Measurements from ENCODE around the gene TSPAN17.
A peak's percentile ranks its signal among the peaks of the same experiment; 100 is the strongest.

The TSPAN17 gene

GRCh38 chr5:176642675-176643490, 4.4 kb upstream of the TSPAN17 start:
- DNase-seq (ENCODE audit: low spot score), result no peak

GRCh38 chr5:176643491-176644219, 3.6 kb upstream of the TSPAN17 start:
- DNase-seq (ENCODE audit: low spot score), result no peak

GRCh38 chr5:176644294-176644693, 3.0 kb upstream of the TSPAN17 start:
- DNase-seq (ENCODE audit: low spot score), result no peak

- peak; percentile 38 for DNase-seq (ENCODE audit: low spot score)
These were observed 2.2 kb upstream of the TSPAN17 start for GRCh38 chr5:176644878-176645670.

GRCh38 chr5:176646049-176646706, 1.1 kb upstream of the TSPAN17 start:
- no peak for DNase-seq (ENCODE audit: low spot score)

GRCh38 chr5:176646707-176647029, 616 bp upstream of the TSPAN17 start:
- DNase-seq (ENCODE audit: low spot score), result no peak

- peak; percentile 66 for DNase-seq (ENCODE audit: low spot score)
These were observed 674 bp downstream of the TSPAN17 start for GRCh38 chr5:176647843-176648473.

- DNase-seq (ENCODE audit: low spot score), result peak; percentile 86
These were observed 1.4 kb downstream of the TSPAN17 start for GRCh38 chr5:176648474-176649194.

- DNase-seq (ENCODE audit: low spot score), result peak; percentile 32
These were observed 3.1 kb downstream of the TSPAN17 start for GRCh38 chr5:176650354-176650884.

- DNase-seq (ENCODE audit: low spot score), result no peak
These were observed 4.2 kb downstream of the TSPAN17 start for GRCh38 chr5:176651472-176651980.

GRCh38 chr5:176652136-176652535, 4.9 kb downstream of the TSPAN17 start:
- no peak for DNase-seq (ENCODE audit: low spot score)

- DNase-seq (ENCODE audit: low spot score), result peak; percentile 45
These were observed 6.4 kb downstream of the TSPAN17 start for GRCh38 chr5:176653401-176654385.

GRCh38 chr5:176654856-176655255, 7.6 kb downstream of the TSPAN17 start:
- no peak for DNase-seq (ENCODE audit: low spot score)

GRCh38 chr5:176656467-176656990, 9.2 kb downstream of the TSPAN17 start:
- DNase-seq (ENCODE audit: low spot score), result no peak

- peak; percentile 63 for DNase-seq (ENCODE audit: low spot score)
These were observed 10.8 kb downstream of the TSPAN17 start for GRCh38 chr5:176658007-176658599.

GRCh38 chr5:176658817-176659511, 11.7 kb downstream of the TSPAN17 start:
- no peak for DNase-seq (ENCODE audit: low spot score)

- no peak for DNase-seq (ENCODE audit: low spot score)
These were observed 12.2 kb downstream of the TSPAN17 start for GRCh38 chr5:176659512-176659839.

- DNase-seq (ENCODE audit: low spot score), result no peak
These were observed 12.7 kb downstream of the TSPAN17 start for GRCh38 chr5:176659860-176660461.
